VCaP (cell line): ENCODE results near the gene SRPK2.

Experiments
- H3K27ac ChIP-seq: fragments of 450-650 bp; 2 replicates; pipeline ENCODE4 v1.5.1; 2017
- TF ChIP-seq, protein P1 (sequence below): fragments of 450-650 bp; conservative IDR thresholded peaks from 2 replicates; pipeline ENCODE4 v1.5.1; 2017; ENCODE audit warnings: mild to moderate bottlenecking, moderate library complexity

SRPK2 gene

GRCh38 chr7:105408791-105409410 is 20.2 kb upstream of the SRPK2 start:
- H3K27ac ChIP-seq: no peak overlapping the region
- TF ChIP-seq, protein P1, sequence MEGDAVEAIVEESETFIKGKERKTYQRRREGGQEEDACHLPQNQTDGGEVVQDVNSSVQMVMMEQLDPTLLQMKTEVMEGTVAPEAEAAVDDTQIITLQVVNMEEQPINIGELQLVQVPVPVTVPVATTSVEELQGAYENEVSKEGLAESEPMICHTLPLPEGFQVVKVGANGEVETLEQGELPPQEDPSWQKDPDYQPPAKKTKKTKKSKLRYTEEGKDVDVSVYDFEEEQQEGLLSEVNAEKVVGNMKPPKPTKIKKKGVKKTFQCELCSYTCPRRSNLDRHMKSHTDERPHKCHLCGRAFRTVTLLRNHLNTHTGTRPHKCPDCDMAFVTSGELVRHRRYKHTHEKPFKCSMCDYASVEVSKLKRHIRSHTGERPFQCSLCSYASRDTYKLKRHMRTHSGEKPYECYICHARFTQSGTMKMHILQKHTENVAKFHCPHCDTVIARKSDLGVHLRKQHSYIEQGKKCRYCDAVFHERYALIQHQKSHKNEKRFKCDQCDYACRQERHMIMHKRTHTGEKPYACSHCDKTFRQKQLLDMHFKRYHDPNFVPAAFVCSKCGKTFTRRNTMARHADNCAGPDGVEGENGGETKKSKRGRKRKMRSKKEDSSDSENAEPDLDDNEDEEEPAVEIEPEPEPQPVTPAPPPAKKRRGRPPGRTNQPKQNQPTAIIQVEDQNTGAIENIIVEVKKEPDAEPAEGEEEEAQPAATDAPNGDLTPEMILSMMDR: no peak

- TF ChIP-seq, protein P1: no peak
- no peak overlapping the region for H3K27ac ChIP-seq
These were observed 14.4 kb upstream of the SRPK2 start for GRCh38 chr7:105403128-105403527.

GRCh38 chr7:105402221-105403095 is 13.7 kb upstream of the SRPK2 start:
- TF ChIP-seq, protein P1: no peak
- H3K27ac ChIP-seq: no peak overlapping the region

GRCh38 chr7:105399043-105399725 is 10.5 kb upstream of the SRPK2 start:
- H3K27ac ChIP-seq: no peak overlapping the region; the same call in 1 of the 2 replicates
- TF ChIP-seq, protein P1: peak; percentile 70

GRCh38 chr7:105396566-105396965 is 7.8 kb upstream of the SRPK2 start:
- TF ChIP-seq, protein P1: no peak
- H3K27ac ChIP-seq: no peak overlapping the region

DNA sequence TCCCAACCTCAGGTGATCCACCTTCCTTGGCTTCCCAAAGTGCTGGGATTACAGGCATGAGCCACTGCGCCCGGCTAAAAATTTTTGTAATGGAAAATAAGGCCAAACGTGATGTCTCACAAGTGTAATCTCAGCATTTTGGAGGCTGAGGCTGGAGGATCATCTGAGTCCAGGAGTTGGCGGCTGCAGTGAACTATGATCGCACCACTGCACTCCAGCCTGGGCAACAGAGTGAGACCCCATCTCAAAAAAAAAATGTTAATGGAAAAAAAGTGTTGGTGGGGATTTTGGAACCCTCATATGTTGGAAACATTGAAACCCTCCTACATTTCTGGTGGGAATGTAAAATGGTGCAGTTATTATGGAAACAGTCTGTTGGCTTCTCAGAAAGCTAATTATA is 2.7 kb upstream of the SRPK2 start:
- no peak overlapping the region for H3K27ac ChIP-seq
- TF ChIP-seq, protein P1: no peak

DNA sequence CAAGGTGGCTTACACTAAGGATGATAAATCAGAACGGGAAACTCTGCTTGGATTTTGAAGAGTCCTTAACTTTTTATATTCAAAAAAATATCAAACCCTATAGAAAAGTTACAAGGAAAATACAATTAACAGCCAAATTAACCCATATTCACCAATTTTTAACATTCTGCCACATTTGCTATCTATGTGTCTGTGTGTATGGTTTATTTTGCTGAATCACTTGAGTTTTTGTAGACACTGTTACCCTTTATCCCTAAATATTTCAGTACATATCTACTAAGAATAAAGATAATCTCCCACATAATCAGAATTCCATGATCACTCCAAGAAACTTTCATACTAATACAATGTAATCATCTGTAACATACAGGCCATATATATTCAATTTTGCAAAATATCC is 1.2 kb upstream of the SRPK2 start:
- no peak overlapping the region for H3K27ac ChIP-seq
- TF ChIP-seq, protein P1: no peak
